Fibroblast of peridontal ligament (primary cell): ENCODE data around the gene TMEM132A.
A peak's percentile ranks its signal among the peaks of the same experiment; 100 is the strongest.

ENCODE experiments used
- DNase-seq: peaks from one replicate; pipeline ENCODE4 v3.0.0-alpha.2; 2010; ENCODE audit errors: extremely low read depth

The TMEM132A gene

GRCh38 chr11:60921777-60922335 lies 2.4 kb upstream of the TMEM132A start:
- no peak for DNase-seq

GRCh38 chr11:60922906-60923305 lies 1.4 kb upstream of the TMEM132A start:
- no peak for DNase-seq

GRCh38 chr11:60923326-60923725 lies 934 bp upstream of the TMEM132A start:
- DNase-seq: no peak

GRCh38 chr11:60923800-60924109 lies 505 bp upstream of the TMEM132A start:
- no peak for DNase-seq

- DNase-seq: no peak
Observed at GRCh38 chr11:60924906-60925853, 920 bp downstream of the TMEM132A start.

- DNase-seq: peak; percentile 16
Observed at GRCh38 chr11:60925868-60926267, 1.6 kb downstream of the TMEM132A start.

- DNase-seq: no peak
Observed at GRCh38 chr11:60926500-60926899, 2.2 kb downstream of the TMEM132A start.

GRCh38 chr11:60927061-60927592 lies 2.9 kb downstream of the TMEM132A start:
- DNase-seq: no peak

- no peak for DNase-seq
Observed at GRCh38 chr11:60927600-60927999, 3.3 kb downstream of the TMEM132A start.

GRCh38 chr11:60928563-60929001 lies 4.3 kb downstream of the TMEM132A start:
- DNase-seq: no peak

GRCh38 chr11:60929764-60930163 lies 5.5 kb downstream of the TMEM132A start:
- DNase-seq: no peak

GRCh38 chr11:60930394-60930793 lies 6.1 kb downstream of the TMEM132A start:
- DNase-seq: no peak

- DNase-seq: no peak
Observed at GRCh38 chr11:60931917-60932316, 7.7 kb downstream of the TMEM132A start.

GRCh38 chr11:60932605-60933356 lies 8.5 kb downstream of the TMEM132A start:
- DNase-seq: no peak

GRCh38 chr11:60933416-60934123 lies 9.3 kb downstream of the TMEM132A start:
- DNase-seq: no peak

- no peak for DNase-seq
Observed at GRCh38 chr11:60934124-60934789, 10.0 kb downstream of the TMEM132A start.

- DNase-seq: no peak
Observed at GRCh38 chr11:60934790-60935605, 10.7 kb downstream of the TMEM132A start.

- no peak for DNase-seq
Observed at GRCh38 chr11:60935676-60936442, 11.6 kb downstream of the TMEM132A start.

- DNase-seq: no peak
Observed at GRCh38 chr11:60936467-60937143, 12.3 kb downstream of the TMEM132A start.
